HS-5 (cell line): ENCODE results near the gene PRKCZ.

ENCODE experiments used
- DNase-seq: peaks from one replicate; pipeline ENCODE4 v3.0.0-alpha.2; 2012; ENCODE audit warnings: low read depth

PRKCZ gene

GRCh38 chr1:2045468-2046173 is 4.6 kb upstream of the PRKCZ start:
- no peak for DNase-seq

GRCh38 chr1:2046174-2046917 is 3.9 kb upstream of the PRKCZ start:
- no peak for DNase-seq

- no peak for DNase-seq
Observed at GRCh38 chr1:2046953-2047748, 3.1 kb upstream of the PRKCZ start.

- DNase-seq = no peak
Observed at GRCh38 chr1:2047749-2048729, 2.2 kb upstream of the PRKCZ start.

- DNase-seq = no peak
Observed at GRCh38 chr1:2049225-2049717, 940 bp upstream of the PRKCZ start.

- DNase-seq = no peak
Observed at GRCh38 chr1:2050461-2050792, 216 bp downstream of the PRKCZ start.

- DNase-seq = no peak
Observed at GRCh38 chr1:2050793-2051682, 827 bp downstream of the PRKCZ start.

- DNase-seq = no peak
Observed at GRCh38 chr1:2052054-2052679, 2.0 kb downstream of the PRKCZ start.

GRCh38 chr1:2052756-2053155 is 2.5 kb downstream of the PRKCZ start:
- no peak for DNase-seq

GRCh38 chr1:2053217-2053616 is 3.0 kb downstream of the PRKCZ start:
- no peak for DNase-seq

- no peak for DNase-seq
Observed at GRCh38 chr1:2053784-2054376, 3.7 kb downstream of the PRKCZ start.

- DNase-seq = no peak
Observed at GRCh38 chr1:2054560-2054959, 4.3 kb downstream of the PRKCZ start.

- DNase-seq = no peak
Observed at GRCh38 chr1:2055911-2056575, 5.8 kb downstream of the PRKCZ start.

- no peak for DNase-seq
Observed at GRCh38 chr1:2056955-2057590, 6.9 kb downstream of the PRKCZ start.

- DNase-seq = no peak
Observed at GRCh38 chr1:2059290-2059953, 9.2 kb downstream of the PRKCZ start.

- DNase-seq = no peak
Observed at GRCh38 chr1:2060072-2060471, 9.9 kb downstream of the PRKCZ start.

- DNase-seq = no peak
Observed at GRCh38 chr1:2060535-2060934, 10.3 kb downstream of the PRKCZ start.
